H9 (cell line): ENCODE data around the gene SLC35G6. TPM values are rescaled to one million over a fixed set of nuclear protein-coding genes. Genes with fewer than 3 reads are reported as not detected.
"Not testable (repeated sequence)": the region's sequence is repeated elsewhere in the genome, so short reads cannot be mapped to it uniquely, and the experiment has no call there.

Source experiments
- DNase-seq: peaks from one replicate; pipeline ENCODE4 v3.0.0-alpha.2; 2017
- H2AFZ ChIP-seq: one replicate; pipeline ENCODE4 v1.6.1; 2013; ENCODE audit warnings: mild to moderate bottlenecking, low read length, control low read depth, moderate library complexity
- H2AK5ac ChIP-seq: 2 replicates; pipeline ENCODE4 v1.6.1; 2013; ENCODE audit warnings: low read length, control low read depth, mixed read lengths; ENCODE audit not compliant: insufficient read length
- H2BK120ac ChIP-seq: one replicate; pipeline ENCODE4 v1.6.1; 2013; ENCODE audit warnings: low read depth, mild to moderate bottlenecking, low read length, control low read depth, inconsistent platforms; ENCODE audit not compliant: poor library complexity, severe bottlenecking
- H2BK12ac ChIP-seq: 2 replicates; pipeline ENCODE4 v1.6.1; 2013; ENCODE audit warnings: low read length, control low read depth, mixed read lengths, low read depth; ENCODE audit not compliant: insufficient read length
- H2BK15ac ChIP-seq: 2 replicates; pipeline ENCODE4 v1.6.1; 2013; ENCODE audit warnings: low read depth, low read length, control low read depth
- H2BK20ac ChIP-seq: one replicate; pipeline ENCODE4 v1.6.1; 2013; ENCODE audit warnings: low read depth, mild to moderate bottlenecking, low read length, control low read depth, inconsistent platforms; ENCODE audit not compliant: poor library complexity, severe bottlenecking
- H2BK5ac ChIP-seq: 2 replicates; pipeline ENCODE4 v1.6.1; 2013; ENCODE audit warnings: low read length, control low read depth, mixed read lengths; ENCODE audit not compliant: insufficient read length
- H3K14ac ChIP-seq: 2 replicates; pipeline ENCODE4 v1.6.1; 2013; ENCODE audit warnings: low read length, control low read depth; ENCODE audit not compliant: insufficient read depth
- H3K18ac ChIP-seq: 2 replicates; pipeline ENCODE4 v1.6.1; 2013; ENCODE audit warnings: low read depth, mild to moderate bottlenecking, mixed read lengths, low read length, control low read depth; ENCODE audit not compliant: insufficient read length
- H3K23ac ChIP-seq: 2 replicates; pipeline ENCODE4 v1.6.1; 2013; ENCODE audit warnings: low read length, control low read depth, mixed read lengths, low read depth; ENCODE audit not compliant: insufficient read length
- H3K23me2 ChIP-seq: 2 replicates; pipeline ENCODE4 v1.6.1; 2013; ENCODE audit warnings: low read depth, mild to moderate bottlenecking, mixed read lengths, low read length, control low read depth; ENCODE audit not compliant: insufficient read length, poor library complexity, severe bottlenecking
- H3K27ac ChIP-seq: 2 replicates; pipeline ENCODE4 v1.5.1; 2013; ENCODE audit warnings: low read length, control low read depth, mixed read lengths, low read depth; ENCODE audit not compliant: insufficient read length
- H3K27me3 ChIP-seq: 2 replicates; pipeline ENCODE4 v1.6.1; 2013; ENCODE audit warnings: low read length, control low read depth, inconsistent platforms; ENCODE audit not compliant: insufficient read depth
- H3K4ac ChIP-seq: 2 replicates; pipeline ENCODE4 v1.6.1; 2013; ENCODE audit warnings: low read depth, mild to moderate bottlenecking, control low read depth, inconsistent platforms, low read length, moderate library complexity
- H3K4me1 ChIP-seq: 2 replicates; pipeline ENCODE4 v1.6.1; 2013; ENCODE audit warnings: low read length, control low read depth, inconsistent platforms; ENCODE audit not compliant: insufficient read depth
- H3K4me2 ChIP-seq: 2 replicates; pipeline ENCODE4 v1.6.1; 2013; ENCODE audit warnings: low read length, control low read depth, mixed read lengths; ENCODE audit not compliant: insufficient read length, insufficient read depth
- H3K56ac ChIP-seq: 2 replicates; pipeline ENCODE4 v1.6.1; 2013; ENCODE audit warnings: low read depth, mild to moderate bottlenecking, mixed read lengths, low read length, control low read depth; ENCODE audit not compliant: insufficient read length
- H3K79me1 ChIP-seq: 2 replicates; pipeline ENCODE4 v1.6.1; 2013; ENCODE audit warnings: low read depth, mild to moderate bottlenecking, moderate library complexity, low read length, control low read depth, inconsistent platforms; ENCODE audit not compliant: insufficient read depth, poor library complexity, severe bottlenecking
- H3K79me2 ChIP-seq: 2 replicates; pipeline ENCODE4 v1.6.1; 2013; ENCODE audit warnings: low read length, control low read depth, inconsistent platforms; ENCODE audit not compliant: insufficient read depth
- H3K9ac ChIP-seq: 2 replicates; pipeline ENCODE4 v1.6.1; 2013; ENCODE audit warnings: low read length, control low read depth, mixed read lengths; ENCODE audit not compliant: insufficient read length; ENCODE audit errors: extremely low read depth
- H3K9me3 ChIP-seq: one replicate; pipeline ENCODE4 v1.6.1; 2013; ENCODE audit warnings: low read depth, low read length, inconsistent platforms; ENCODE audit not compliant: control insufficient read depth
- H3T11ph ChIP-seq: one replicate; pipeline ENCODE4 v1.6.1; 2013; ENCODE audit warnings: mild to moderate bottlenecking, low read length, control low read depth, inconsistent platforms
- H4K20me1 ChIP-seq: one replicate; pipeline ENCODE4 v1.6.1; 2013; ENCODE audit not compliant: control insufficient read depth, insufficient read length, insufficient read depth
- H4K5ac ChIP-seq: 2 replicates; pipeline ENCODE4 v1.6.1; 2013; ENCODE audit warnings: low read depth, mild to moderate bottlenecking, mixed read lengths, low read length, control low read depth; ENCODE audit not compliant: insufficient read length
- H4K8ac ChIP-seq: replicated peaks from 2 replicates; pipeline ENCODE4 v1.6.1; 2013; ENCODE audit warnings: low read length, control low read depth, mixed read lengths, low read depth; ENCODE audit not compliant: insufficient read length
- H4K91ac ChIP-seq: 2 replicates; pipeline ENCODE4 v1.6.1; 2013; ENCODE audit warnings: low read depth, mild to moderate bottlenecking, moderate library complexity, mixed read lengths, low read length, control low read depth; ENCODE audit not compliant: insufficient read length
- H3K27ac Mint-ChIP-seq, 3 experiments: 2 replicates in 2 of 3; 3 replicates in 1 of 3; pipeline ENCODE4 v1.8.0; 2020 to 2021; ENCODE audit warnings: mixed read lengths in 3 of 3, mild to moderate bottlenecking in 1 of 3, moderate library complexity in 1 of 3
- H3K27me3 Mint-ChIP-seq: 2 replicates; pipeline ENCODE4 v1.8.0; 2021; ENCODE audit warnings: low read depth, mild to moderate bottlenecking, moderate library complexity, mixed read lengths
- H3K36me3 Mint-ChIP-seq, 3 experiments: 2 replicates in 2 of 3; 3 replicates in 1 of 3; pipeline ENCODE4 v1.8.0; 2020 to 2021; ENCODE audit warnings: low read depth in 3 of 3, mixed read lengths in 3 of 3; ENCODE audit not compliant: insufficient read depth in 1 of 3
- H3K4me1 Mint-ChIP-seq, 2 experiments: 2 replicates each; pipeline ENCODE4 v1.8.0; 2020; ENCODE audit warnings: mixed read lengths in 2 of 2
- H3K4me3 Mint-ChIP-seq, 2 experiments: 2 replicates in 1 of 2; 3 replicates in 1 of 2; pipeline ENCODE4 v1.8.0; 2020 to 2021; ENCODE audit warnings: mild to moderate bottlenecking in 2 of 2, mixed read lengths in 2 of 2, moderate library complexity in 1 of 2
- H3K9me3 Mint-ChIP-seq, 2 experiments: 2 replicates in 1 of 2; 3 replicates in 1 of 2; pipeline ENCODE4 v1.8.0; 2020; ENCODE audit warnings: mild to moderate bottlenecking in 2 of 2, mixed read lengths in 2 of 2, moderate library complexity in 1 of 2
- WGBS: extraction: QIAGEN DNeasy Blood & Tissue Kit; methylation state at CpG from one replicate; pipeline ENCODE4 v1.1.7; 2013; ENCODE audit warnings: missing lambda C conversion rate, low lambda C conversion rate, mixed read lengths; ENCODE audit not compliant: insufficient read length; ENCODE audit errors: extremely low coverage; 5-methylcytosine and 5-hydroxymethylcytosine counted together
- total RNA-seq: library from RNA; stranded (reverse); gene quantifications from 2 replicates; pipeline ENCODE4 v1.2.1, GENCODE V29; 2021
- TF ChIP-seq, protein P1 (sequence below): fragments of 200-600 bp; sonication (generic); conservative IDR thresholded peaks from 3 replicates; pipeline ENCODE4 v1.8.0; 2021; ENCODE audit warnings: antibody characterized with exemption, mild to moderate bottlenecking

Gene SLC35G6
- total RNA-seq, 1 experiment from 2014 or later, result not detected

DNA sequence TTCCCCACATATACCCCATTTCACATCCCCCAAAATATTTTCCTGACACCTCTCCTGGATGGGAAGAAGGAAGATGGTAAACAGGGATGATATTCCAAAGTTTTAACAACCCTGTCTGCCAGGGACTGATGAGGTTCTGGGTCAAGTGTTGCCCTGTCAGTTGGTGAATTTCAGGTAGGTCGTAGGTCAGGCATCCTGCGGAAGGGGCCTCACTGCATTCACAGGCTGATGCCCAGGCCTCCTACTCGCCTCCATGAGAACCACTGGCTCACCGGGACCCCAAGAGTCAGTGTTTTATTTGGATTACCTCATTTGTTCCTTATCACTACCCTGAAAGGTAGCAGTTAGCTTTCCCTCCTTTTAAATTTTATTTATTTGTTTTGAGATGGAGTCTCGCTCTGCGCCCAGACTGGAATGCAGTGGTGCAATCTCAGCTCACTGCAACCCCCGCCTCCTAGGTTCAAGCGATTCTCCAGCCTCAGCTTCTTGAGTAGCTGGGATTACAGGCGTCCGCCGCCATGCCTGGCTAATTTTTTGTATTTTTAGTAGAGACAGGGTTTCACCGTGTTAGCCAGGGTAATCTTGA lies 12.3 kb upstream of the SLC35G6 start:
- H3K9ac ChIP-seq, result no peak overlapping the region
- no peak overlapping the region for H4K91ac ChIP-seq
- DNase-seq, result no peak
- no peaks in the 10 kb centered on the region for H3K79me2 ChIP-seq
- no peak overlapping the region for H3K23ac ChIP-seq
- no peak overlapping the region for H4K8ac ChIP-seq
- no peak overlapping the region for H2BK12ac ChIP-seq
- no peak overlapping the region for H4K5ac ChIP-seq
- H3K27me3 ChIP-seq, result no peaks in the 10 kb centered on the region
- Mint-ChIP-seq H3K9me3 (no peaks in the 10 kb centered on the region), H3K27ac (no peak overlapping the region; a peak in 1 of 7 replicates), H3K4me1 (no peaks in the 10 kb centered on the region; a peak in 1 of 4 replicates), H3K4me3 (no peak overlapping the region), H3K36me3 (peaks cover 2 to 13% (median 9%) of the 10 kb centered on the region in 3 experiments; a peak in 4 of 7 replicates), H3K27me3 (no peaks in the 10 kb centered on the region)
- H2BK120ac ChIP-seq, result no peak overlapping the region
- no peak overlapping the region for H3K4me2 ChIP-seq
- H4K20me1 ChIP-seq, result no peaks in the 10 kb centered on the region
- no peaks in the 10 kb centered on the region for H3K79me1 ChIP-seq
- TF ChIP-seq, protein P1, sequence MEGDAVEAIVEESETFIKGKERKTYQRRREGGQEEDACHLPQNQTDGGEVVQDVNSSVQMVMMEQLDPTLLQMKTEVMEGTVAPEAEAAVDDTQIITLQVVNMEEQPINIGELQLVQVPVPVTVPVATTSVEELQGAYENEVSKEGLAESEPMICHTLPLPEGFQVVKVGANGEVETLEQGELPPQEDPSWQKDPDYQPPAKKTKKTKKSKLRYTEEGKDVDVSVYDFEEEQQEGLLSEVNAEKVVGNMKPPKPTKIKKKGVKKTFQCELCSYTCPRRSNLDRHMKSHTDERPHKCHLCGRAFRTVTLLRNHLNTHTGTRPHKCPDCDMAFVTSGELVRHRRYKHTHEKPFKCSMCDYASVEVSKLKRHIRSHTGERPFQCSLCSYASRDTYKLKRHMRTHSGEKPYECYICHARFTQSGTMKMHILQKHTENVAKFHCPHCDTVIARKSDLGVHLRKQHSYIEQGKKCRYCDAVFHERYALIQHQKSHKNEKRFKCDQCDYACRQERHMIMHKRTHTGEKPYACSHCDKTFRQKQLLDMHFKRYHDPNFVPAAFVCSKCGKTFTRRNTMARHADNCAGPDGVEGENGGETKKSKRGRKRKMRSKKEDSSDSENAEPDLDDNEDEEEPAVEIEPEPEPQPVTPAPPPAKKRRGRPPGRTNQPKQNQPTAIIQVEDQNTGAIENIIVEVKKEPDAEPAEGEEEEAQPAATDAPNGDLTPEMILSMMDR, result no peak
- H2AFZ ChIP-seq, result no peak overlapping the region
- H3K56ac ChIP-seq, result no peak overlapping the region
- no peak overlapping the region for H2BK5ac ChIP-seq
- H2BK15ac ChIP-seq, result no peak overlapping the region
- no peak overlapping the region for H3K27ac ChIP-seq
- H3K18ac ChIP-seq, result no peak overlapping the region
- no peaks in the 10 kb centered on the region for H3K23me2 ChIP-seq
- no peak overlapping the region for H3T11ph ChIP-seq
- no peak overlapping the region for H2AK5ac ChIP-seq
- H3K4me1 ChIP-seq, result no peaks in the 10 kb centered on the region; the same call in 1 of the 2 replicates
- no peak overlapping the region for H2BK20ac ChIP-seq
- no CpG with 5 or more reads among the region's 12 CpGs for WGBS
- H3K9me3 ChIP-seq, result no peaks in the 10 kb centered on the region
- no peak overlapping the region for H3K4ac ChIP-seq
- no peak overlapping the region for H3K14ac ChIP-seq

DNA sequence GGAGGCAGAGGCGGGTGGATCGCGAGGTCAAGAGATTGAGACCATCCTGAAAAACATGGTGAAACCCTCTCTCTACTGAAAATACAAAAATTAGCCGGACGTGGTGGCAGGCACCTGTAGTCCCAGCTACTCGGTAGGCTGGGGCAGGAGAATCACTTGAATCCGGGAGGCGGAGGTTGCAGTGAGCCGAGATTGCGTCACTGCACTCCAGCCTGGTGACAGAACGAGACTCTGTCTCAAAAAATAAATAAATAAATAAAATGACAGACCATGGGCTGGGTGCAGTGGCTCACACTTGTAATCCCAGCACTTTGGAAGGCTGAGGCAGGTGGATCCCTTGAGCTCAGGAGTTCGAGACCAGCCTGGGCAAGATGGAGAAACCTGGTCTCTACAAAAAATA lies 11.4 kb upstream of the SLC35G6 start:
- H2BK15ac ChIP-seq, H3K9me3 ChIP-seq, H3K9me3 Mint-ChIP-seq, H3K4me1 ChIP-seq, H2BK5ac ChIP-seq, H2AFZ ChIP-seq, H3K79me1 ChIP-seq, H3K23ac ChIP-seq, H3K56ac ChIP-seq, H3K27ac ChIP-seq, H3K4me2 ChIP-seq, H4K5ac ChIP-seq, H3K9ac ChIP-seq, H3K27ac Mint-ChIP-seq, H3K18ac ChIP-seq, H2BK120ac ChIP-seq, DNase-seq, H3K4me1 Mint-ChIP-seq, H2AK5ac ChIP-seq, H3K79me2 ChIP-seq, H3K23me2 ChIP-seq, H4K8ac ChIP-seq, H2BK20ac ChIP-seq, H3K14ac ChIP-seq, H2BK12ac ChIP-seq, H4K20me1 ChIP-seq, H4K91ac ChIP-seq, H3K4me3 Mint-ChIP-seq, H3K4ac ChIP-seq, H3K27me3 ChIP-seq, H3K27me3 Mint-ChIP-seq, H3T11ph ChIP-seq: not testable (repeated sequence)
- no CpG with 5 or more reads among the region's 12 CpGs for WGBS
- H3K36me3 Mint-ChIP-seq, result peaks cover 2 to 13% (median 4%) of the 10 kb centered on the region in 3 experiments; a peak in 4 of 7 replicates
